Head of caudate nucleus (tissue), 42 donors: ENCODE measurements around the gene EFCAB11.

Experiments
- DNase-seq, 42 donors: peaks; one replicate each; pipeline versions ENCODE4 v3.0.0 to v3.0.0-alpha.2; 2020 to 2021; ENCODE audit warnings: mixed read lengths in 7 of 42
- intact Hi-C: fragments of 100-400 bp; cut with DNase I; formaldehyde crosslinking; loops from one replicate; pipeline ENCODE4 v1.15.0; 2022

Gene EFCAB11

GRCh38 chr14:89798212-89798773 lies 156.2 kb downstream of the EFCAB11 start:
- no peak for DNase-seq
- intact Hi-C loops, result no loop called here

DNA sequence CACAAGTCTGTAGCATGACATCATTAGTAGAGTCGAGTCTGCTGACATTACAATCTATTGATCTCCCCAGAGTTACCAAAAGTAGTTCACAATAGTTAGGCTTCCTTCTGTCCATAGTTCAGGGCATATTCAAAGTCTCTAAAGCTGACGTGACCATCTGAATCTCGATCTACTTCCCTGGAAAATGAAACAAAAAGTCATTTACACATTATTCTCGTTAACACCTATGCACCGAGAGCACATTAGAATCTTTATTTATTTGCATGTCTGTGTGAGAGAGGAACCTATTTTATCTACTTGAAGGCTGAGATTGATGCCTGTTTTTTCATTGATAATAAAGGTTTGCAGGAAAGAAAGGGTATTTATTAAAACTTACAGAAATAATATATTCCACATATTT lies 157.4 kb downstream of the EFCAB11 start:
- intact Hi-C loops, result no loop called here

DNA sequence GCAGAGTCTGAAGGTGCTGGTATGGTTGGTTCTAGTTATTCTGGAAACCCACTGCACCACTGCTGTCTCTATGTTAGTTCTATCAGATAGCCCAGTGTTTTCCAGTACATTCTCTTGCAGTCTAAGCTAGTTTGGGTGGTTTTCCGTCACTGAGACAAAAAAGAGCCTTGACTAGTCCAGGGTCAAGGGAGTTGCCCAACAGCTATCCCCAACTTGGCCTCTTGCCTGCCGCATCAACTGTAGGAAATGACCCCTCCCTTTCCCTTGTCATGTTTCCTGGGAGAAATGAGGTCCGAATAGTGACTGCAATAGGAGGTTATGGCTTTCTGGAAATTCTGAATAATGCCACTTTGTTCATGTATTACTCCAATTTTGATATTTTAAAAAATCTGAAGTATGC lies 160.4 kb downstream of the EFCAB11 start:
- intact Hi-C loops, result no loop called here
- DNase-seq, result no peak

More for the DNA sequence above, 157.4 kb downstream of the EFCAB11 start:
- no peak for DNase-seq

DNA sequence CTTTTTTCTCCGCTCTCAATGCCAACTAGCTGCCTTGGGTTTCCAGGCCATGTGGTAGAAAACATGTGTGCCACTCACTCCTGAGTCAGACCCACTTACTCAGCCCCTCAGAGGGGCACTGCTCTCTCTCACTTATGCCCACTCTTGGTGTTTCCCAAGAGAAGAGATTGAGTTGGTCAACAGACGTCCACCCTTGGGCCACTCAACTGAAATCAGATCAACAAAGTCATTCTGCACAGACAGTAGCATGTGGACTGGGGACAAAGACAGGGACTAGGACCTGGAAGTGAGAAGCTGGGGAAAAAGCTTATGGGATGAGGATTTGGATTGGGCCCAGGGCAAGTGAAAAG lies 161.2 kb downstream of the EFCAB11 start:
- peak in 1 of 42 donors; percentile 21 for DNase-seq
- intact Hi-C loops, result no loop called here

GRCh38 chr14:89792489-89793366 lies 161.8 kb downstream of the EFCAB11 start:
- intact Hi-C loops, result no loop called here
- DNase-seq, result peak in 1 of 42 donors; percentile 13

DNA sequence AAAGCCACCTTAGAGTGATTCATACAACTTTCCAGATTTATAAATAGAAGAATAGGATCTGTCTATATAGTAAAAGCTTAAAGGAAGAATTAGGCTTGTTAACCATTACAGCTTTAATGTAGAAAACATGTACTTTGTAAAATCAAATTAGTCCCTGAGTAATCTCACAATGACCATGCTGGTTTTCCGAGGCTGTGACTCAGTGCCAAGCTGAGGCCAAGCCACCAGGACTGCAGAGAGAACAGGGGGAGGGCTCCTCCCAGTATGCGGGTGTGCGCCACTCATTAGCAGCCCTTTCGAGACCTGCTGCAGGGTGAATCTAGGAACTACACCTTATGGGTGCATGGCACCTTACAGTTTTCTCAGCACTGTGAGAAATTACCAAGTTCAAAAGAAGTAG lies 167.0 kb downstream of the EFCAB11 start:
- intact Hi-C loops, result no loop called here
- no peak for DNase-seq

DNA sequence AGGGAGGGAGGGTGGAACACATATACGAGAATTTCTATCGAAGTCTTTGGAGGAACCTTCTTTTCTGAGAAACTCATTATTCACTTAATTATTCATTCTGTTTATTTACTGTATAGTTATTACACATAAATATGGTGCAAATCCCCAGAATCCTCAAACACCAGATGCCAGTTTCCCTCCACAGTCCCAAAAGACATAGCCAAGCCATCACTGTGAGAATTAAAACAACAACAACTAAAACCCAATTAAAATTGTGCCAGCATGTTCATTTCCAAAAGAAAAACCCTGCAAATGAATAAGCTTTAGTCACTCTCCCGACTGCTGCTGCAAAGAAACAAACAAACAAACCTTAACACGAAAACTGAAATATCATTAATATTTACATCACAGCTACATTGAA lies 173.5 kb downstream of the EFCAB11 start:
- intact Hi-C loops, result no loop called here

DNA sequence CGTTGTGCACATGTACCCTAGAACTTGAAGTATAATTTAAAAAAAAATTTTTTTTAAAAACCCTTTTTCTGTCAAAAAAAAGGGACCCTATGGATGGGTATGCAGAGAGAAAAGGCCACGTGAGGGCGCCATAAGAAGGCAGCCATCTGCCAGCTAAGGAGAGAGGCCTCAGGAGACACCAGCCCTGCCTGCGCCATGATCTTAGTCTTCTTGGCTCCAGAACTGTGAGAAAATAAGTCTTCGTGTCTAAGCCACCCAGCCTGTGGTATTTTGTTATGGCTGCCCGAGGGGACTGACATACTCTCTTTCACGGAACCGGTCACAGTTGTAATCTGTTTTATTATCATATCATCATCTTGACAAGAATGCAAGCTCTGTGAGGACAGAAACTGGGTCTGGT lies 174.8 kb downstream of the EFCAB11 start:
- intact Hi-C loops, result no loop called here
- no peak for DNase-seq

More for the DNA sequence above, 173.5 kb downstream of the EFCAB11 start:
- DNase-seq, result no peak

- DNase-seq, result no peak
- intact Hi-C loops, result no loop called here
Measured at GRCh38 chr14:89775946-89776345, 178.6 kb downstream of the EFCAB11 start.

GRCh38 chr14:89775151-89775550 lies 179.4 kb downstream of the EFCAB11 start:
- no peak for DNase-seq
- intact Hi-C loops, result no loop called here

- DNase-seq, result peak in 5 of 42 donors; percentile 5 to 52 (median 17)
- intact Hi-C loops, result no loop called here
Measured at GRCh38 chr14:89773644-89774316, 180.8 kb downstream of the EFCAB11 start.

DNA sequence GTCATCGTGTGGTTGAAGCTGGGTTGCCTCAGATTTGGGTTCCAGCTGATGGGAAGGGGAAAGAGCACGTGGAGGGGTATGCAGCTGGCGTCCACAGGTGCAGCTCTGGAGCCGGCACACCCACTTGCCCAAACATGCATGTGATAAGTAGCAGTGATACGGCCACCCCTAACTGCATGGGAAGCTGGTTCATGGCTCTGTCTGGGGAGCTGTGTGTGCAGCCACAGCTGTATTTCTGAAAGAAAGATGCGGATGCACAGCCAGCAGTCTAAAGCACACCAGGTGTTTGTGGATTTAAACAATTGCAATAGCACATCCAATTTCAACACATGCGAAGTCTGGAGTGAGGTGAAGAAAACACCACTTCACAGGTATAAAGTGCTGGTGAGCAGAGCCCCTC lies 181.4 kb downstream of the EFCAB11 start:
- DNase-seq, result no peak
- intact Hi-C loops, result no loop called here

DNA sequence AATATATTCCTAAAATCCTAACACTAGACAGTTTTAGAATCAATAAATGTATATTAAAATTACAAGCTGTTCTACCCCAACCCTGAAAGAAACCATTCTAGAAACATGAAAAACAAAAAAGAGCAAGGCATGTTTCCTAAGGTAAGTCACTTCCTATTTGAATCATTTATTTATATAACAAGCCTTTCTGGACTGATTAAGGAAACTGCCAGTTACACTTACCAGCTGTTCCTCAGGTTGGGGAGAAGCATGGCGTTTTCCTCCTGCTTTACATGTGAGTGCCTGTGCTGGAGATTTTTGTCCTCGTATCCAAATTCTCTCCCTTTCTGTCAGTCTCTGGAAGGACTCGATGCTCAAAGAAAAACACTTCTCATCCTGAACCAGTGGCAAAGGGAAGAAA lies 183.3 kb downstream of the EFCAB11 start:
- DNase-seq, result no peak
- intact Hi-C loops, result no loop called here

DNA sequence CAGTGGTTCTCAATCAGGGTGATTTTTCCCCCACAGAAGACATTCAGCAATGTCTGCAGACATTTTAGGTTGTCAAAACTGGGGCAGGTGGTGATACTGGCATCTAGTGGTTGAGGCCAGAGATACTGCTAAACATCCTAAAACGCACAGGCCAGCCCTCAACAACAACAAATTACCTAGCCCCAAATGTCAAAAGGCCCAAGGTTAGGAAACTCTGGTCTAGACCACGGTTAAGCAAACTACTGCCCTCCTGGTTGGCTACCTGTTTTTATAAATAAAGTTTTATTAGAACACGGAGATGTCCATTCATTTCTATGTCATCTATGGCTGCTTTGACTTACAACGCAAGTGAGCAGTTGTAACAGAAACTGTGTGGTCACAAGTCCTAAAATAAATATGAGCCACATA lies 186.7 kb downstream of the EFCAB11 start:
- peak in 15 of 42 donors; percentile 7 to 45 (median 16) for DNase-seq

DNA sequence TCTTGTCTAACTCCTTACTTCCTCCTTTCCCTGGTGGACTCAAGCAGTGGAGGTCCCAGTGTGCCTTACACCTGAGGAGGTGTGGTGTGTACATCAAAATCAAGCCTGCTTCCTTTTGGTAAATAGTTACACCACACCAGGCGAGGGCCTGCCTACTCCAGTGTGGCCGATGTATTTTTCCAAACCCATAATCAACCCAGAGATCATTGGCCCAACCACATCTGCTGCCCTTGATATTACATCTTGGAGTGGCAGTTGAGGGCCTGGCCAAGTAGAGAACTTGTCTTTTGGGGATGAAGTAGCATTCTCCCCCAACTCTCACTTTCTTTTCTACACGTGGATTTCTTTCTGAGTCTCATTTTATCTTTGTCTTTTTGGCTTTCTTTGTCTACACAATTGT lies 187.4 kb downstream of the EFCAB11 start:
- intact Hi-C loops, result no loop called here
- DNase-seq, result no peak

More for the DNA sequence above, 186.7 kb downstream of the EFCAB11 start:
- intact Hi-C loops, result no loop called here

DNA sequence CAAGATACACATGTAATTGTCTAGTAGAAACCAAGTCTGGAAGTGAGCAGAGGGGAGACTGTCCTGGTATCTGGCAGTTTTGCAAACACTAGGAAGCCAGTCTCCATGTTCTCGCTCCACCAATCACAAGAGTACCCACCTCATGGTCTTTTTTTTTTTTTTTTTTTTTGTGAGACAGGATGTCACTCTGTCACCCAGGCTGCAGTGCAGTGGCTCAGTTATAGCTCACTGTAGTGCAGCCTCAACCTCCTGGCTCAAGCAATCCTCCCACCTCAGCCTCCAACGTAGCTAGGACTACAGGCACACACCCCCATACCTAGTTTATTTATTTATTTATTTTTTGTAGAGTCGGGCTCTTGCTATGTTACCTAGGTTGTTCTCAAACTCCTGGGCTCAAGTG lies 189.2 kb downstream of the EFCAB11 start:
- intact Hi-C loops, result no loop called here
- DNase-seq, result no peak

DNA sequence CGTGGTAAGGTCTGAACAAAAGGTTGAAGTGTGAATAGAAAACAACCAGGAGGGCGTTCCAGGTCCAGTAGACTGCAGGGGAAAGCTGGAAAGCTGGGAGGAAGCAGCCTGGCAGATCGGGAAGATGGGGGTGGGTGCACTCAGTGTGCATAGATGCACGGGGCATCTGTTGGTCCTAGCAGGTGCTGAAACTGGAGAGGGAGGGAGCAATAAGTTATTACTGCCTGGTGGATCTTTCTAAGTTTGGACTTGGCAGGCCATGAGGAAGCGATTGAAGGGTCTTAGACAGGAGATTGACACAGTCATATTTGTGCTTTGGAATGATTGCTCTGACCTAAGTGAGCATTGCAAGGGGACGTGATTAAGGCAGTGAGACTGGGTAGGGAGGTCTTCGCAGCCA lies 194.4 kb downstream of the EFCAB11 start:
- intact Hi-C loops, result no loop called here
- DNase-seq, result no peak

- intact Hi-C loops, result no loop called here
- DNase-seq, result no peak
Measured at GRCh38 chr14:89757313-89757939, 197.1 kb downstream of the EFCAB11 start.

DNA sequence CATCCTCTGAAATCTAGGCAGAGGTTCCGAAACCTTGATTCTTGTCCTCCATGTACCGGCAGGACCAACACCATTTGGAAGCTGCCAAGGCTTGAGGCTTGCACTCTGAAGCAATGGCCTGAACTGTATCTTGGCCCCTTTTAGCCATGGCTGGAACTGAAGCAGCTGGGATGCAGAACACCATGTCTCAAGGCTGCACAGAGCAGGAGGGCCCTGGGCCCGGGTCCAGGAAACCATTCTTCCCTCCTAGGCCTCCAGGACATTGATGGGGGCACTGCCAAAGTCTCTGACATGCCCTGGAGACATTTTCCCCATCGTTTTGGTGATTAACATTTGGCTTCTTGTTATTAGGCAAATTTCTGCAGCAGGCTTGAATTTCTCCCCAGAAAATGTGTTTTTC lies 198.7 kb downstream of the EFCAB11 start:
- intact Hi-C loops, result no loop called here
- no peak for DNase-seq
